HEK293T (cell line): ENCODE data around the gene CYP27B1.

ENCODE experiments used
- ARNT ChIP-seq: fragments of 450-650 bp; IDR thresholded peaks from 2 replicates; pipeline ENCODE4 v1.6.1; 2017; ENCODE audit warnings: mild to moderate bottlenecking
- BHLHE40 ChIP-seq: fragments of 450-650 bp; IDR thresholded peaks from 2 replicates; pipeline ENCODE4 v1.6.1; 2016; ENCODE audit warnings: mild to moderate bottlenecking, moderate library complexity, borderline replicate concordance
- FOXA1 ChIP-seq: fragments of 450-650 bp; IDR thresholded peaks from 2 replicates; pipeline ENCODE4 v1.6.1; 2016; ENCODE audit warnings: mild to moderate bottlenecking
- FOXK2 ChIP-seq: fragments of 450-650 bp; IDR thresholded peaks from 2 replicates; pipeline ENCODE4 v1.6.1; 2016; ENCODE audit warnings: mild to moderate bottlenecking
- FOXM1 ChIP-seq: fragments of 450-650 bp; IDR thresholded peaks from 2 replicates; pipeline ENCODE4 v1.6.1; 2017; ENCODE audit warnings: mild to moderate bottlenecking, borderline replicate concordance
- HDGF ChIP-seq: fragments of 450-650 bp; IDR thresholded peaks from 2 replicates; pipeline ENCODE4 v1.6.1; 2017; ENCODE audit warnings: antibody characterized with exemption, borderline replicate concordance
- L3MBTL2 ChIP-seq: fragments of 450-650 bp; conservative IDR thresholded peaks from 2 replicates; pipeline ENCODE4 v1.6.1; 2016; ENCODE audit warnings: mild to moderate bottlenecking
- NFRKB ChIP-seq: fragments of 450-650 bp; IDR thresholded peaks from 2 replicates; pipeline ENCODE4 v1.6.1; 2016; ENCODE audit warnings: mild to moderate bottlenecking, moderate library complexity
- PKNOX1 ChIP-seq: fragments of 450-650 bp; IDR thresholded peaks from 2 replicates; pipeline ENCODE4 v1.6.1; 2016
- SP1 ChIP-seq: fragments of 450-650 bp; IDR thresholded peaks from 2 replicates; pipeline ENCODE4 v1.6.1; 2017
- SUZ12 ChIP-seq: fragments of 450-650 bp; IDR thresholded peaks from 2 replicates; pipeline ENCODE4 v1.6.1; 2016; ENCODE audit warnings: mild to moderate bottlenecking
- TARDBP ChIP-seq: fragments of 450-650 bp; IDR thresholded peaks from 2 replicates; pipeline ENCODE4 v1.6.1; 2016
- ZNF384 ChIP-seq: fragments of 450-650 bp; IDR thresholded peaks from 2 replicates; pipeline ENCODE4 v1.6.1; 2016

- no peak for TF ChIP-seq FOXM1
- TF ChIP-seq L3MBTL2: no peak
- TF ChIP-seq HDGF: no peak
- no peak for TF ChIP-seq SUZ12
- TF ChIP-seq NFRKB: no peak
- no peak for TF ChIP-seq BHLHE40
- no peak for TF ChIP-seq FOXA1
- no peak for TF ChIP-seq SP1
- TF ChIP-seq ARNT: no peak
- no peak for TF ChIP-seq ZNF384
- TF ChIP-seq TARDBP: no peak
- no peak for TF ChIP-seq PKNOX1
- no peak for TF ChIP-seq FOXK2
Observed at GRCh38 chr12:57733928-57734327, 33.0 kb downstream of the CYP27B1 start.
